GDM1 (cell line): ENCODE data around the gene SHISA8.

ENCODE experiments used
- DNase-seq: peaks from one replicate; lab custom pipeline; 2025; lab: John Stamatoyannopoulos, UW

Gene SHISA8

GRCh38 chr22:41933411-41934177, 18.7 kb upstream of the SHISA8 start:
- DNase-seq = no peak

GRCh38 chr22:41932353-41932752, 17.5 kb upstream of the SHISA8 start:
- no peak for DNase-seq

GRCh38 chr22:41931701-41932269, 16.9 kb upstream of the SHISA8 start:
- no peak for DNase-seq

GRCh38 chr22:41929418-41929810, 14.5 kb upstream of the SHISA8 start:
- DNase-seq = no peak

- no peak for DNase-seq
Observed at GRCh38 chr22:41928593-41929417, 13.9 kb upstream of the SHISA8 start.

GRCh38 chr22:41927813-41928212, 12.9 kb upstream of the SHISA8 start:
- DNase-seq = no peak

- peak; percentile 47 for DNase-seq
Observed at GRCh38 chr22:41925783-41926460, 11.0 kb upstream of the SHISA8 start.

- no peak for DNase-seq
Observed at GRCh38 chr22:41923595-41924276, 8.9 kb upstream of the SHISA8 start.

GRCh38 chr22:41922940-41923594, 8.2 kb upstream of the SHISA8 start:
- DNase-seq = no peak

- no peak for DNase-seq
Observed at GRCh38 chr22:41922328-41922727, 7.5 kb upstream of the SHISA8 start.

GRCh38 chr22:41920271-41920976, 5.5 kb upstream of the SHISA8 start:
- DNase-seq = no peak

- DNase-seq = no peak
Observed at GRCh38 chr22:41919357-41920224, 4.7 kb upstream of the SHISA8 start.

- DNase-seq = peak; percentile 44
Observed at GRCh38 chr22:41917903-41918791, 3.3 kb upstream of the SHISA8 start.

GRCh38 chr22:41917375-41917902, 2.6 kb upstream of the SHISA8 start:
- no peak for DNase-seq

GRCh38 chr22:41916745-41917358, 2.0 kb upstream of the SHISA8 start:
- DNase-seq = no peak

GRCh38 chr22:41915786-41916493, 1.1 kb upstream of the SHISA8 start:
- no peak for DNase-seq

GRCh38 chr22:41914611-41915034, 251 bp downstream of the SHISA8 start:
- no peak for DNase-seq
